WTC11 (cell line): ENCODE results near the gene CCDC50. TPM values are rescaled to one million over a fixed set of nuclear protein-coding genes. Genes with fewer than 3 reads are reported as not detected.
A peak's percentile ranks its signal among the peaks of the same experiment; 100 is the strongest.

ENCODE experiments used
- ATAC-seq: fragments of 200-7000 bp; cut with Tn5 transposase; 2 replicates; pipeline ENCODE4 v1.10.0; 2021; ENCODE audit warnings: mild to moderate bottlenecking, moderate library complexity
- CTCF ChIA-PET: fragments of 300-600 bp; sonication (Branson Sonifier 250); formaldehyde crosslinking; loops from one replicate; lab custom pipeline; 2021; ENCODE audit warnings: antibody characterized with exemption; lab: Charles Lee
- POLR2A ChIA-PET: fragments of 350-600 bp; sonication (Branson Sonifier 250); formaldehyde crosslinking; loops from one replicate; lab custom pipeline; 2021; ENCODE audit warnings: antibody characterized with exemption; lab: Charles Lee
- DNase-seq: peaks from one replicate; pipeline ENCODE4 v3.0.0; 2021; ENCODE audit warnings: low spot score
- H3K27ac Mint-ChIP-seq: 2 replicates; pipeline ENCODE4 v1.8.0; 2021; ENCODE audit warnings: mixed read lengths
- H3K27me3 Mint-ChIP-seq: 2 replicates; pipeline ENCODE4 v1.8.0; 2021; ENCODE audit warnings: low read depth, mild to moderate bottlenecking, moderate library complexity, mixed read lengths
- H3K36me3 Mint-ChIP-seq: 2 replicates; pipeline ENCODE4 v1.8.0; 2021; ENCODE audit warnings: mixed read lengths
- H3K4me1 Mint-ChIP-seq: 2 replicates; pipeline ENCODE4 v1.8.0; 2022; ENCODE audit warnings: mixed read lengths
- H3K4me3 Mint-ChIP-seq: 2 replicates; pipeline ENCODE4 v1.8.0; 2021; ENCODE audit warnings: mild to moderate bottlenecking, moderate library complexity, mixed read lengths
- H3K9me3 Mint-ChIP-seq: 2 replicates; pipeline ENCODE4 v1.8.0; 2021; ENCODE audit warnings: mixed read lengths
- CDX4 ChIP-seq: fragments of 250-450 bp; sonication (Bioruptor Pico); IDR thresholded peaks from 2 replicates; pipeline ENCODE4 v1.9.0; 2021; ENCODE audit warnings: moderate library complexity, mild to moderate bottlenecking, inconsistent platforms, borderline replicate concordance
- ESRRA ChIP-seq: sonication (generic); formaldehyde crosslinking; IDR thresholded peaks from 2 replicates; pipeline ENCODE4 v1.8.1; 2022; ENCODE audit warnings: mild to moderate bottlenecking, missing genetic modification reagents, borderline replicate concordance
- FOXK1 ChIP-seq: sonication (generic); formaldehyde crosslinking; IDR thresholded peaks from 2 replicates; pipeline ENCODE4 v1.8.0; 2022; ENCODE audit warnings: mild to moderate bottlenecking, moderate library complexity, missing genetic modification reagents
- HMGXB4 ChIP-seq: sonication (generic); formaldehyde crosslinking; IDR thresholded peaks from 2 replicates; pipeline ENCODE4 v1.8.1; 2023; ENCODE audit warnings: mild to moderate bottlenecking, moderate library complexity, missing genetic modification reagents
- MXD4 ChIP-seq: fragments of 250-450 bp; sonication (Bioruptor Pico); IDR thresholded peaks from 2 replicates; pipeline ENCODE4 v1.8.0; 2021; ENCODE audit warnings: mild to moderate bottlenecking, moderate library complexity, borderline replicate concordance
- NR2C2 ChIP-seq: sonication (generic); formaldehyde crosslinking; IDR thresholded peaks from 2 replicates; pipeline ENCODE4 v1.8.0; 2022; ENCODE audit warnings: mild to moderate bottlenecking, missing genetic modification reagents
- OVOL2 ChIP-seq: fragments of 250-450 bp; sonication (Bioruptor Pico); IDR thresholded peaks from 2 replicates; pipeline ENCODE4 v1.9.0; 2021; ENCODE audit warnings: mild to moderate bottlenecking, borderline replicate concordance
- STAT6 ChIP-seq: sonication (generic); formaldehyde crosslinking; conservative IDR thresholded peaks from 2 replicates; pipeline ENCODE4 v1.8.1; 2023; ENCODE audit warnings: mild to moderate bottlenecking, low read depth, missing genetic modification reagents, moderate library complexity
- TCF7 ChIP-seq: sonication (generic); formaldehyde crosslinking; IDR thresholded peaks from 2 replicates; pipeline ENCODE4 v1.8.0; 2022; ENCODE audit warnings: mild to moderate bottlenecking, low read depth, missing genetic modification reagents, moderate library complexity
- TEAD4 ChIP-seq: sonication (generic); formaldehyde crosslinking; IDR thresholded peaks from 2 replicates; pipeline ENCODE4 v1.8.0; 2022; ENCODE audit warnings: mild to moderate bottlenecking, missing genetic modification reagents
- USF1 ChIP-seq: sonication (generic); formaldehyde crosslinking; IDR thresholded peaks from 2 replicates; pipeline ENCODE4 v1.8.0; 2022; ENCODE audit warnings: mild to moderate bottlenecking, missing genetic modification reagents
- ZBTB21 ChIP-seq: sonication (generic); formaldehyde crosslinking; IDR thresholded peaks from 2 replicates; pipeline ENCODE4 v1.8.1; 2023; ENCODE audit warnings: mild to moderate bottlenecking, missing genetic modification reagents, borderline replicate concordance
- ZNF317 ChIP-seq: sonication (generic); formaldehyde crosslinking; IDR thresholded peaks from 2 replicates; pipeline ENCODE4 v1.8.1; 2023; ENCODE audit warnings: low read depth, mild to moderate bottlenecking, moderate library complexity, missing genetic modification reagents, borderline replicate concordance
- ZNF416 ChIP-seq: fragments of 250-450 bp; sonication (Bioruptor Pico); IDR thresholded peaks from 2 replicates; pipeline ENCODE4 v1.9.0; 2021; ENCODE audit warnings: mild to moderate bottlenecking, inconsistent platforms
- ZNF423 ChIP-seq: fragments of 250-450 bp; sonication (Bioruptor Pico); IDR thresholded peaks from 2 replicates; pipeline ENCODE4 v2.1.2; 2022; ENCODE audit warnings: mild to moderate bottlenecking, moderate library complexity
- total RNA-seq: library from RNA; stranded (reverse); gene quantifications from 3 replicates; pipeline ENCODE4 v1.2.3, GENCODE V29; 2021
- TF ChIP-seq, protein P1 (sequence below): sonication (generic); formaldehyde crosslinking; IDR thresholded peaks from 2 replicates; pipeline ENCODE4 v1.8.0; 2023; ENCODE audit warnings: missing genetic modification reagents, mild to moderate bottlenecking, borderline replicate concordance
- TF ChIP-seq, protein P2 (sequence below): sonication (generic); formaldehyde crosslinking; IDR thresholded peaks from 2 replicates; pipeline ENCODE4 v1.8.1; 2022; ENCODE audit warnings: missing genetic modification reagents, borderline replicate concordance

The CCDC50 gene
- total RNA-seq, 1 experiment from 2014 or later, result 33.1 TPM

DNA sequence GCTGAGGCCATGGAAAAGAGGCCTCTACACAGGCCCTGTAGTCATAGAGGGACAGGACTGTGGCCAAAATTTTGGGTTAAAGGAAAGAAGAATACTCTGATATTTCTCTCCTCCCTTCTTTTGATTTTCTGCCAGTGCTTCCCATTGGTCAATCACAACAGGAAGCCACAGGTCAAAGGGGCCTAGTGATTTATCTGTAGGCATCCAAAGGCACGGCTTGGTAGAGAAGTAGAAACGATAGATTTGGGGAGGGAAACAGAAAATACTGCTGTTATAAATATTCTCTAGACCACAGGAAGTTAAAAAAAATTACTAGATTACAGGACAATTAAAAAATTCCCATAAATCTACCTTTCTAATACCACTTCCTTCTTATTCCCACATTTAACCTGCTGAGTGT, 1.7 kb upstream of the CCDC50 start:
- no peaks in the 10 kb centered on the region for H3K36me3 Mint-ChIP-seq
- H3K4me1 Mint-ChIP-seq, result peaks cover 31% of the 10 kb centered on the region
- ATAC-seq, result no peak
- H3K27ac Mint-ChIP-seq, result no peak overlapping the region
- no peak for TF ChIP-seq ZNF416 (CRISPR knock-in tag)
- no peak for TF ChIP-seq TEAD4 (CRISPR knock-in tag)
- no peak for TF ChIP-seq OVOL2
- TF ChIP-seq, protein P1, sequence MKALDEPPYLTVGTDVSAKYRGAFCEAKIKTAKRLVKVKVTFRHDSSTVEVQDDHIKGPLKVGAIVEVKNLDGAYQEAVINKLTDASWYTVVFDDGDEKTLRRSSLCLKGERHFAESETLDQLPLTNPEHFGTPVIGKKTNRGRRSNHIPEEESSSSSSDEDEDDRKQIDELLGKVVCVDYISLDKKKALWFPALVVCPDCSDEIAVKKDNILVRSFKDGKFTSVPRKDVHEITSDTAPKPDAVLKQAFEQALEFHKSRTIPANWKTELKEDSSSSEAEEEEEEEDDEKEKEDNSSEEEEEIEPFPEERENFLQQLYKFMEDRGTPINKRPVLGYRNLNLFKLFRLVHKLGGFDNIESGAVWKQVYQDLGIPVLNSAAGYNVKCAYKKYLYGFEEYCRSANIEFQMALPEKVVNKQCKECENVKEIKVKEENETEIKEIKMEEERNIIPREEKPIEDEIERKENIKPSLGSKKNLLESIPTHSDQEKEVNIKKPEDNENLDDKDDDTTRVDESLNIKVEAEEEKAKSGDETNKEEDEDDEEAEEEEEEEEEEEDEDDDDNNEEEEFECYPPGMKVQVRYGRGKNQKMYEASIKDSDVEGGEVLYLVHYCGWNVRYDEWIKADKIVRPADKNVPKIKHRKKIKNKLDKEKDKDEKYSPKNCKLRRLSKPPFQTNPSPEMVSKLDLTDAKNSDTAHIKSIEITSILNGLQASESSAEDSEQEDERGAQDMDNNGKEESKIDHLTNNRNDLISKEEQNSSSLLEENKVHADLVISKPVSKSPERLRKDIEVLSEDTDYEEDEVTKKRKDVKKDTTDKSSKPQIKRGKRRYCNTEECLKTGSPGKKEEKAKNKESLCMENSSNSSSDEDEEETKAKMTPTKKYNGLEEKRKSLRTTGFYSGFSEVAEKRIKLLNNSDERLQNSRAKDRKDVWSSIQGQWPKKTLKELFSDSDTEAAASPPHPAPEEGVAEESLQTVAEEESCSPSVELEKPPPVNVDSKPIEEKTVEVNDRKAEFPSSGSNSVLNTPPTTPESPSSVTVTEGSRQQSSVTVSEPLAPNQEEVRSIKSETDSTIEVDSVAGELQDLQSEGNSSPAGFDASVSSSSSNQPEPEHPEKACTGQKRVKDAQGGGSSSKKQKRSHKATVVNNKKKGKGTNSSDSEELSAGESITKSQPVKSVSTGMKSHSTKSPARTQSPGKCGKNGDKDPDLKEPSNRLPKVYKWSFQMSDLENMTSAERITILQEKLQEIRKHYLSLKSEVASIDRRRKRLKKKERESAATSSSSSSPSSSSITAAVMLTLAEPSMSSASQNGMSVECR (CRISPR knock-in tag), result no peak
- no peak for TF ChIP-seq CDX4 (CRISPR knock-in tag)
- TF ChIP-seq, protein P2, sequence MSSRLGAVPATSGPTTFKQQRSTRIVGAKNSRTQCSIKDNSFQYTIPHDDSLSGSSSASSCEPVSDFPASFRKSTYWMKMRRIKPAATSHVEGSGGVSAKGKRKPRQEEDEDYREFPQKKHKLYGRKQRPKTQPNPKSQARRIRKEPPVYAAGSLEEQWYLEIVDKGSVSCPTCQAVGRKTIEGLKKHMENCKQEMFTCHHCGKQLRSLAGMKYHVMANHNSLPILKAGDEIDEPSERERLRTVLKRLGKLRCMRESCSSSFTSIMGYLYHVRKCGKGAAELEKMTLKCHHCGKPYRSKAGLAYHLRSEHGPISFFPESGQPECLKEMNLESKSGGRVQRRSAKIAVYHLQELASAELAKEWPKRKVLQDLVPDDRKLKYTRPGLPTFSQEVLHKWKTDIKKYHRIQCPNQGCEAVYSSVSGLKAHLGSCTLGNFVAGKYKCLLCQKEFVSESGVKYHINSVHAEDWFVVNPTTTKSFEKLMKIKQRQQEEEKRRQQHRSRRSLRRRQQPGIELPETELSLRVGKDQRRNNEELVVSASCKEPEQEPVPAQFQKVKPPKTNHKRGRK (CRISPR knock-in tag), result no peak
- TF ChIP-seq, all 79 proteins: peak for 0
- DNase-seq, result no peak
- H3K27me3 Mint-ChIP-seq, result peaks cover 33% of the 10 kb centered on the region
- H3K9me3 Mint-ChIP-seq, result no peaks in the 10 kb centered on the region
- CTCF ChIA-PET, result no interaction called here
- H3K4me3 Mint-ChIP-seq, result no peak overlapping the region
- POLR2A ChIA-PET, result no interaction called here

DNA sequence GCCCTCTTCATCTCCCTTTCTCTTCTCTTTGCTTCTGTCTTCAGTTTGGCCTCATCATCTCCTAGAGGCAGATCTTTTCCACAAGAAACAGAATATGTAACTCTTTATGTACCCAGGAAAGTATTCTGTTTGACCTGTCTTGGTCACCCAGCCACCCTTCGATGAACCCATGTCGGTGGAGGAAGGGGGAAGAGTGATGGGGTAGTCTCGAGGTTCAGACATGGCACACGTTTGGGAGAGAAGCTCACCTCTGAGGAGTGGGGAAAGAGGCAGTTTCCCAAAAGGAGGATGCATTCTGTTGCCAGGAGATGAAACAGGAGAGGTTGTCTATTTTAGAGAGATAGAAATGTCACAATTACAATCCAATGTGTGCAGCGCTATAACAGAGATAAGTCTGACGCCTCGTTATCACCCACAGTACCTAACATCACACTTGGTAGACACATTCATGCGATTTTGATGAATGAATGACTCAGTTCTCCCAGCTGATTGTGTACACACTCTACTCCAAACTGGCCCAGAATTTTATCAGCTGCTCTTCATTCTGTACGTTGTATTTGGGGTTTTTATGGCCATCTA, 722 bp upstream of the CCDC50 start:
- ChIA-PET CTCF (interaction anchor here (0.7 to 1.3 kb wide), 2 partner anchors 11 to 21 kb away, joined by 3 to 4 read pairs; no protein-coding TSS in a partner anchor), POLR2A (interaction anchor here (0.6 kb wide), 1 partner anchor 194 kb away, joined by 3 read pairs; no protein-coding TSS in a partner anchor)
- Mint-ChIP-seq H3K4me1 (peaks cover 36% of the 10 kb centered on the region), H3K36me3 (no peaks in the 10 kb centered on the region), H3K27me3 (peaks cover 33% of the 10 kb centered on the region), H3K27ac (peak overlapping the region; percentile 4; the same call in 1 of the 2 replicates), H3K9me3 (no peaks in the 10 kb centered on the region), H3K4me3 (peak overlapping the region; percentile 86)
- DNase-seq (no peak), ATAC-seq (no peak)
- no peak for TF ChIP-seq TCF7 (CRISPR knock-in tag)
- TF ChIP-seq ZNF317, result no peak

DNA sequence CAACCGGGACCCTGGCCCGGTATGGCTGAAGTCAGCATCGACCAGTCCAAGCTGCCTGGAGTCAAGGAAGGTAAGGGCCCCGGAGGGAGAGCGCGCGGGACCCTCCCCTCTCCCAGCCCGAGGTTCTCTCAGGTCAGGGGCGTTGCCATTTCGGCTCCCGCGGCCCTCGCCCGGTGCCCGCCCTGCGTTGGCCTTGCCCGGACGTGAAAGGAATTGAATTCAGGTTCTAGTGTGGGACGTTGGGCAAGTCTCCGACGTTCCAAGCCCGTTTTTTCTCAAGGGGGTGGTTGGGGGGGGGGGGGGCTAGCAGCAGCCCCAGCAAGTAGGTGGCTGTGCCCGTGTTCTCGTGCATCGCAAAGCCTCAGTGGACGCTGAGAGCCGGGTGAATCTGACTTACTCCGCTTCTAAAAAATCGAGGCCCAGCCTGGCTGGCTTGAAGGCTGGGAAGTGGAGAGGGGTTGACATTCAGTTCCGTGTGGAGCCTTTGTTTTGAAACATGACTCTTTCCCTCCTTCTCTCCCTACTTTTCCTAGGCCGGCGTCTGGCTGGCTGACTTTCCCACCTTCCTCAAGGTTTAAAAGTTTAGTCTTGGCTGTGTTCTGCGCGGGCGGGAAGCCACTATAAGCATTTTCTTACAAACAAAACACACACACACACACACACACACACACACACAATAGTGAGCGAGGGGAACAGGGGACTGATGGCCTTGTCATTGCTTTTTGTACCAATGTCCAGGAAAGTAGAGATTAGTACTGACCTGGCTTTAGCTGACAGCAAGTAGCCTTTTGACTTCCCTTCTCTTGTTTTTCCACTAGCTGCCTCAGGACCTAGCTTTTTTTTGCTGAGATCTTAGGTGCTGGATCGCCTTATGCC, 698 bp downstream of the CCDC50 start, which contains the start of gene UTS2B:
UTS2B (minus strand) TSS at position 873 of the 876 bp plus-strand sequence. CDS start 48,337 bp downstream, outside the sequence.
- H3K4me3 Mint-ChIP-seq, result peak within 1 kb of the TSS; percentile 86
- peaks cover 47% of the 10 kb centered on the region for H3K4me1 Mint-ChIP-seq
- peak within 1 kb of the TSS; percentile 83 for H3K27ac Mint-ChIP-seq
- ChIA-PET POLR2A (interaction anchor here (0.6 kb wide), 1 partner anchor 40 kb away, joined by 3 read pairs; no protein-coding TSS in a partner anchor), CTCF (no interaction called here)
- no peaks in the 10 kb centered on the region for H3K9me3 Mint-ChIP-seq
- H3K27me3 Mint-ChIP-seq, result peaks cover 33% of the 10 kb centered on the region
- H3K36me3 Mint-ChIP-seq, result no peaks in the 10 kb centered on the region
- peak; percentile 57 for DNase-seq
- peak; percentile 71 for ATAC-seq
- no peak for TF ChIP-seq ZNF423 (CRISPR knock-in tag)
- peak; percentile 15 for TF ChIP-seq HMGXB4 (CRISPR knock-in tag)
- TF ChIP-seq MXD4 (CRISPR knock-in tag), result no peak
- no peak for TF ChIP-seq ESRRA (CRISPR knock-in tag)
- no peak for TF ChIP-seq ZBTB21
- no peak for TF ChIP-seq STAT6 (CRISPR knock-in tag)
- peak; percentile 77; the same call in 1 of the 2 replicates for TF ChIP-seq FOXK1 (CRISPR knock-in tag)
- TF ChIP-seq NR2C2 (CRISPR knock-in tag), result 0 out of 2 replicates have a peak, but pooled peaks have one; percentile 37
- peak; percentile 37; the same call in 1 of the 2 replicates for TF ChIP-seq USF1
